Ishikawa (cell line): ENCODE measurements around the gene MYLK.

Experiments
- CEBPB ChIP-seq: IDR thresholded peaks from 2 replicates; pipeline ENCODE4 v1.6.1; 2012
- CREB1 ChIP-seq: IDR thresholded peaks from 2 replicates; pipeline ENCODE4 v1.6.1; 2012; ENCODE audit warnings: low read depth
- EGR1 ChIP-seq: IDR thresholded peaks from 2 replicates; pipeline ENCODE4 v1.6.1; 2012
- EP300 ChIP-seq: IDR thresholded peaks from 2 replicates; pipeline ENCODE4 v1.6.1; 2012; ENCODE audit warnings: borderline replicate concordance
- FOXM1 ChIP-seq: IDR thresholded peaks from 2 replicates; pipeline ENCODE4 v1.6.1; 2012; ENCODE audit warnings: low read depth, borderline replicate concordance
- MAX ChIP-seq: IDR thresholded peaks from 2 replicates; pipeline ENCODE4 v1.6.1; 2012
- NFIC ChIP-seq: IDR thresholded peaks from 2 replicates; pipeline ENCODE4 v1.6.1; 2012
- RAD21 ChIP-seq: IDR thresholded peaks from 2 replicates; pipeline ENCODE4 v1.6.1; 2012; ENCODE audit warnings: low read depth
- REST ChIP-seq: IDR thresholded peaks from 2 replicates; pipeline ENCODE4 v1.6.1; 2012; ENCODE audit warnings: low read depth, mild to moderate bottlenecking
- TAF1 ChIP-seq: IDR thresholded peaks from 2 replicates; pipeline ENCODE4 v1.6.1; 2012; ENCODE audit warnings: low read depth, mild to moderate bottlenecking

GRCh38 chr3:123750209-123750608 lies 133.9 kb downstream of the MYLK start:
- TF ChIP-seq RAD21: no peak
- TF ChIP-seq EGR1: no peak
- no peak for TF ChIP-seq TAF1
- no peak for TF ChIP-seq EP300
- TF ChIP-seq CEBPB: no peak
- TF ChIP-seq CREB1: no peak
- TF ChIP-seq FOXM1: no peak
- TF ChIP-seq REST: no peak
- no peak for TF ChIP-seq MAX
- TF ChIP-seq NFIC: no peak
